ENCODE measurements around the gene FBXO44.

GRCh38 chr1:11617314-11617713 lies 37.4 kb upstream of the FBXO44 start:
- TF ChIP-seq CTCF (tag by site-specific recombination; IDR thresholded peaks at IDR 0.05), result no peak
- no peak for TF ChIP-seq ZNF600 (tag by site-specific recombination; IDR thresholded peaks at IDR 0.05)
- no peak for TF ChIP-seq ZNF843 (tag by site-specific recombination; IDR thresholded peaks at IDR 0.05)
- TF ChIP-seq ZBTB48 (tag by site-specific recombination; IDR thresholded peaks at IDR 0.05), result no peak
- no peak for TF ChIP-seq ZSCAN18 (tag by site-specific recombination; IDR thresholded peaks at IDR 0.05)
